HG03139 (cell line): Measurements from ENCODE around the gene PLA2G4D.

Experiments
- ATAC-seq: cut with Tn5 transposase; IDR thresholded peaks from one replicate; pipeline ENCODE4 v1.9.1; 2021; ENCODE audit not compliant: unreplicated experiment

The PLA2G4D gene

GRCh38 chr15:42094512-42094963 lies at the start of gene PLA2G4D:
Gene PLA2G4D (minus strand): TSS chr15:42094562. CDS start chr15:42094459, 103 bp downstream.
- no peak for ATAC-seq

- ATAC-seq = no peak
Observed at GRCh38 chr15:42143356-42143755, 49.0 kb upstream of the PLA2G4D start.

GRCh38 chr15:42141795-42142667 lies 47.7 kb upstream of the PLA2G4D start:
- no peak for ATAC-seq

GRCh38 chr15:42141246-42141645 lies 46.9 kb upstream of the PLA2G4D start:
- ATAC-seq = no peak

- ATAC-seq = no peak
Observed at GRCh38 chr15:42140383-42141070, 46.2 kb upstream of the PLA2G4D start.

- no peak for ATAC-seq
Observed at GRCh38 chr15:42139596-42139995, 45.2 kb upstream of the PLA2G4D start.

- no peak for ATAC-seq
Observed at GRCh38 chr15:42138968-42139386, 44.6 kb upstream of the PLA2G4D start.

GRCh38 chr15:42138411-42138810 lies 44.0 kb upstream of the PLA2G4D start:
- ATAC-seq = no peak

- ATAC-seq = no peak
Observed at GRCh38 chr15:42137461-42138261, 43.3 kb upstream of the PLA2G4D start.

- ATAC-seq = no peak
Observed at GRCh38 chr15:42136513-42136912, 42.2 kb upstream of the PLA2G4D start.

- ATAC-seq = no peak
Observed at GRCh38 chr15:42135351-42135750, 41.0 kb upstream of the PLA2G4D start.

- ATAC-seq = no peak
Observed at GRCh38 chr15:42134617-42135245, 40.4 kb upstream of the PLA2G4D start.

- no peak for ATAC-seq
Observed at GRCh38 chr15:42133886-42134502, 39.6 kb upstream of the PLA2G4D start.

GRCh38 chr15:42133356-42133755 lies 39.0 kb upstream of the PLA2G4D start:
- ATAC-seq = no peak

- ATAC-seq = no peak
Observed at GRCh38 chr15:42131826-42132806, 37.8 kb upstream of the PLA2G4D start.

- no peak for ATAC-seq
Observed at GRCh38 chr15:42131006-42131405, 36.6 kb upstream of the PLA2G4D start.

- ATAC-seq = no peak
Observed at GRCh38 chr15:42130246-42130986, 36.1 kb upstream of the PLA2G4D start.

GRCh38 chr15:42129364-42129763 lies 35.0 kb upstream of the PLA2G4D start:
- no peak for ATAC-seq
